Fibroblast of lung (primary cell): ENCODE measurements around the gene MAGEF1. TPM values are rescaled to one million over a fixed set of nuclear protein-coding genes. Genes with fewer than 3 reads are reported as not detected.
A peak's percentile ranks its signal among the peaks of the same experiment; 100 is the strongest.

Experiments
- DNase-seq, 2 donors: peaks; one replicate each; pipeline versions ENCODE4 v3.0.0 to v3.0.0-alpha.2; 2010; ENCODE audit warnings: low read depth in 2 of 2
- H2AFZ ChIP-seq: 2 replicates; pipeline ENCODE4 v1.5.1; 2012; ENCODE audit warnings: low read length, control low read depth, inconsistent platforms
- H3K27ac ChIP-seq: 2 replicates; pipeline ENCODE4 v1.5.1; 2011; ENCODE audit warnings: low read length, control low read depth; ENCODE audit not compliant: insufficient read depth
- H3K27me3 ChIP-seq: 2 replicates; pipeline ENCODE4 v1.5.1; 2011; ENCODE audit warnings: mild to moderate bottlenecking, low read length; ENCODE audit not compliant: control insufficient read depth, insufficient read depth
- H3K36me3 ChIP-seq: 2 replicates; pipeline ENCODE4 v1.5.1; 2011; ENCODE audit warnings: low read length; ENCODE audit not compliant: control insufficient read depth, insufficient read depth
- H3K4me1 ChIP-seq: 2 replicates; pipeline ENCODE4 v1.5.1; 2011; ENCODE audit warnings: low read length; ENCODE audit not compliant: control insufficient read depth, insufficient read depth; ENCODE audit errors: extremely low read depth
- H3K4me2 ChIP-seq: 2 replicates; pipeline ENCODE4 v1.5.1; 2011; ENCODE audit warnings: low read length, control low read depth; ENCODE audit not compliant: insufficient read depth; ENCODE audit errors: extremely low read depth
- H3K4me3 ChIP-seq, 4 experiments: fragments of 200-600 bp in 1 of 4; sonication (generic) in 1 of 4; replicated peaks in 1 of 4; 2 replicates each; pipeline ENCODE4 v1.5.1; 2011 to 2016; ENCODE audit warnings: low read length in 4 of 4, low read depth in 3 of 4, mild to moderate bottlenecking in 3 of 4, control low read depth in 2 of 4, inconsistent platforms in 1 of 4, mixed read lengths in 1 of 4; ENCODE audit not compliant: insufficient read depth in 1 of 4; ENCODE audit errors: control extremely low read depth in 1 of 4
- H3K79me2 ChIP-seq: 2 replicates; pipeline ENCODE4 v1.5.1; 2012; ENCODE audit warnings: mild to moderate bottlenecking, low read length, inconsistent platforms; ENCODE audit not compliant: control insufficient read depth, insufficient read depth
- H3K9ac ChIP-seq: 2 replicates; pipeline ENCODE4 v1.5.1; 2011; ENCODE audit warnings: mild to moderate bottlenecking, low read length, control low read depth; ENCODE audit not compliant: insufficient read depth
- H3K9me3 ChIP-seq: 2 replicates; pipeline ENCODE4 v1.5.1; 2012; ENCODE audit warnings: low read depth, low read length; ENCODE audit not compliant: control insufficient read depth, insufficient read depth
- H4K20me1 ChIP-seq: 2 replicates; pipeline ENCODE4 v1.5.1; 2011; ENCODE audit warnings: low read length; ENCODE audit not compliant: control insufficient read depth, insufficient read depth; ENCODE audit errors: extremely low read depth
- CTCF ChIP-seq, 2 donors: IDR thresholded peaks in 1 of 2; conservative IDR thresholded peaks in 1 of 2; 1 replicate in 1 of 2; 2 replicates in 1 of 2; pipeline ENCODE4 v1.5.1; 2011 to 2012; ENCODE audit warnings: low read length in 2 of 2, control low read depth in 1 of 2, inconsistent platforms in 1 of 2, low read depth in 1 of 2, mild to moderate bottlenecking in 1 of 2
- EZH2 ChIP-seq: IDR thresholded peaks from 2 replicates; pipeline ENCODE4 v1.5.1; 2012; ENCODE audit warnings: low read length, control low read depth, mild to moderate bottlenecking; ENCODE audit errors: missing control alignments
- polyA plus RNA-seq, 2 donors: library from polyadenylated mRNA; depleted of rRNA in 1 of 2; stranded (reverse) in 1 of 2; unstranded in 1 of 2; fragments of >200 nt; gene quantifications; 2 replicates each; pipeline ENCODE4 v1.2.1, GENCODE V29; 2011 to 2012; ENCODE audit warnings: missing spikeins in 1 of 2
- total RNA-seq: library from RNA; depleted of rRNA; stranded (reverse); fragments of >200 nt; gene quantifications from 2 replicates; pipeline ENCODE4 v1.2.1, GENCODE V29; 2014

MAGEF1 gene
- total and polyA plus RNA-seq, 2 donors (not counting 1 experiment from before 2014, with no cell fraction given), result 21.5 to 22.6 TPM

GRCh38 chr3:184749168-184749744 lies 37.4 kb upstream of the MAGEF1 start:
- Histone ChIP-seq H4K20me1 (no peaks in the 10 kb centered on the region), H2AFZ (no peak overlapping the region), H3K79me2 (no peaks in the 10 kb centered on the region), H3K27ac (no peak overlapping the region), H3K9ac (no peak overlapping the region), H3K27me3 (no peaks in the 10 kb centered on the region), H3K4me2 (no peak overlapping the region), H3K36me3 (no peaks in the 10 kb centered on the region), H3K4me3 (no peak overlapping the region), H3K9me3 (no peaks in the 10 kb centered on the region), H3K4me1 (no peaks in the 10 kb centered on the region)
- DNase-seq, result no peak
- TF ChIP-seq CTCF (conservative IDR thresholded peaks at IDR 0.05 in 1 of 2, IDR thresholded peaks at IDR 0.05 in 1 of 2; ENCODE audit: low read depth in 1 of 2, low read length in 2 of 2), result no peak
- no peak for TF ChIP-seq EZH2

GRCh38 chr3:184748219-184749135 lies 36.6 kb upstream of the MAGEF1 start:
- Histone ChIP-seq H3K36me3 (no peaks in the 10 kb centered on the region), H3K4me3 (no peak overlapping the region), H3K79me2 (no peaks in the 10 kb centered on the region), H3K9me3 (no peaks in the 10 kb centered on the region), H3K4me1 (no peaks in the 10 kb centered on the region), H3K27me3 (no peaks in the 10 kb centered on the region), H3K27ac (no peak overlapping the region), H2AFZ (no peak overlapping the region), H4K20me1 (no peaks in the 10 kb centered on the region), H3K9ac (no peak overlapping the region), H3K4me2 (no peak overlapping the region)
- peak; percentile 18 to 72 for DNase-seq
- TF ChIP-seq EZH2, result no peak
- peak; percentile 21 to 29 for TF ChIP-seq CTCF (conservative IDR thresholded peaks at IDR 0.05 in 1 of 2, IDR thresholded peaks at IDR 0.05 in 1 of 2; ENCODE audit: low read depth in 1 of 2, low read length in 2 of 2)
